ENCODE measurements around the gene NR5A2. TPM values are rescaled to one million over a fixed set of nuclear protein-coding genes. Genes with fewer than 3 reads are reported as not detected.

The NR5A2 gene
- total RNA-seq, 2 donors from 2014 or later = 45.5 to 65.9 TPM

DNA sequence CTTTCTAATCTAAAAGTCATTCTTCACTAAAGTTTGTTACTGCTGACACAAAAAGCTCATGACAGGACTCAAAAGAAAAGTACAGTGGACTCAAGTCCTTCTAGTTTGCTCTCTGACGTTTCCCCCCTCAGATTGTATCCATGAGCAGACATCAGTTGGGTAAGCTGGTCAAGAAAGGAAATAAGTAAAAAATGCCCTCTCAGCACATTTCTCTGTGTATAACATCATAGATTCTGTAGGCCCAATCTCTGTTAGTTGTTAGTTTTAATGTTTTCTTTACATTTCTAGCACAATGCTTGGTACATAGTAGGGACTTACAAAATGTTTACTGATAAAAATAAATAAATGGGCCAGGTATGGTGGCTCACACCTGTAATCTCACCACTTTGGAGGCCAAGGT lies 96.8 kb downstream of the NR5A2 start:
- no peaks in the 10 kb centered on the region for H3K27me3 ChIP-seq
- no peaks in the 10 kb centered on the region for H3K4me1 ChIP-seq
- intact Hi-C loops (cut with DNase I) = no loop called here
- no peak for DNase-seq
- no peak overlapping the region for H3K9ac ChIP-seq (ENCODE audit: low read depth in 2 of 2, low read length in 2 of 2)
- no peaks in the 10 kb centered on the region for H3K36me3 ChIP-seq
- H3K9me3 ChIP-seq = no peaks in the 10 kb centered on the region
- TF ChIP-seq, protein P1, sequence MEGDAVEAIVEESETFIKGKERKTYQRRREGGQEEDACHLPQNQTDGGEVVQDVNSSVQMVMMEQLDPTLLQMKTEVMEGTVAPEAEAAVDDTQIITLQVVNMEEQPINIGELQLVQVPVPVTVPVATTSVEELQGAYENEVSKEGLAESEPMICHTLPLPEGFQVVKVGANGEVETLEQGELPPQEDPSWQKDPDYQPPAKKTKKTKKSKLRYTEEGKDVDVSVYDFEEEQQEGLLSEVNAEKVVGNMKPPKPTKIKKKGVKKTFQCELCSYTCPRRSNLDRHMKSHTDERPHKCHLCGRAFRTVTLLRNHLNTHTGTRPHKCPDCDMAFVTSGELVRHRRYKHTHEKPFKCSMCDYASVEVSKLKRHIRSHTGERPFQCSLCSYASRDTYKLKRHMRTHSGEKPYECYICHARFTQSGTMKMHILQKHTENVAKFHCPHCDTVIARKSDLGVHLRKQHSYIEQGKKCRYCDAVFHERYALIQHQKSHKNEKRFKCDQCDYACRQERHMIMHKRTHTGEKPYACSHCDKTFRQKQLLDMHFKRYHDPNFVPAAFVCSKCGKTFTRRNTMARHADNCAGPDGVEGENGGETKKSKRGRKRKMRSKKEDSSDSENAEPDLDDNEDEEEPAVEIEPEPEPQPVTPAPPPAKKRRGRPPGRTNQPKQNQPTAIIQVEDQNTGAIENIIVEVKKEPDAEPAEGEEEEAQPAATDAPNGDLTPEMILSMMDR (IDR thresholded peaks at IDR 0.05) = no peak
- H3K27ac ChIP-seq = no peak overlapping the region
- no peak overlapping the region for H3K4me3 ChIP-seq

DNA sequence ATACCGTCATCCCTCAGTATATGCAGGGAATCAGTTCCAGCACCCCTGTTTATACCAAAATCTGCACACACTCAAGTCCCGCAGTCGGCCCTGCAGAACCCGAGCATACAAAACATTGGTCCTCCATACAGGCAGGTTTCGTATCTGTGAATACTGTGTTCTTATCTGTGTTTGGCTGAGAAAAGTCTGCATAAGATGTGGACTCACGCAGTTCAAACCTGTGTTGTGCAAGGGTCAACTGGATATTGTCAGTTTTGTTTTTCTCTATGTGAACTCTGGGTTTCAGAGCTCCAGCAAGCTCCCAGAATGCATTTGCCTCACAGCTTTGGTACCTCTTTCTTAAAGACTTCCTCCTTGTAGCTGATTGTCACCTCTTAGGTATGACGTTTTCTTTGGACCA lies 100.6 kb downstream of the NR5A2 start:
- no peak overlapping the region for H3K4me3 ChIP-seq
- H3K4me1 ChIP-seq = no peaks in the 10 kb centered on the region
- no peaks in the 10 kb centered on the region for H3K9me3 ChIP-seq
- DNase-seq = no peak
- no peaks in the 10 kb centered on the region for H3K27me3 ChIP-seq
- no peak overlapping the region for H3K27ac ChIP-seq
- no peak overlapping the region for H3K9ac ChIP-seq (ENCODE audit: low read depth in 2 of 2, low read length in 2 of 2)
- TF ChIP-seq, protein P1 (IDR thresholded peaks at IDR 0.05) = no peak
- intact Hi-C loops (cut with DNase I) = no loop called here
- H3K36me3 ChIP-seq = peaks cover 5% of the 10 kb centered on the region

DNA sequence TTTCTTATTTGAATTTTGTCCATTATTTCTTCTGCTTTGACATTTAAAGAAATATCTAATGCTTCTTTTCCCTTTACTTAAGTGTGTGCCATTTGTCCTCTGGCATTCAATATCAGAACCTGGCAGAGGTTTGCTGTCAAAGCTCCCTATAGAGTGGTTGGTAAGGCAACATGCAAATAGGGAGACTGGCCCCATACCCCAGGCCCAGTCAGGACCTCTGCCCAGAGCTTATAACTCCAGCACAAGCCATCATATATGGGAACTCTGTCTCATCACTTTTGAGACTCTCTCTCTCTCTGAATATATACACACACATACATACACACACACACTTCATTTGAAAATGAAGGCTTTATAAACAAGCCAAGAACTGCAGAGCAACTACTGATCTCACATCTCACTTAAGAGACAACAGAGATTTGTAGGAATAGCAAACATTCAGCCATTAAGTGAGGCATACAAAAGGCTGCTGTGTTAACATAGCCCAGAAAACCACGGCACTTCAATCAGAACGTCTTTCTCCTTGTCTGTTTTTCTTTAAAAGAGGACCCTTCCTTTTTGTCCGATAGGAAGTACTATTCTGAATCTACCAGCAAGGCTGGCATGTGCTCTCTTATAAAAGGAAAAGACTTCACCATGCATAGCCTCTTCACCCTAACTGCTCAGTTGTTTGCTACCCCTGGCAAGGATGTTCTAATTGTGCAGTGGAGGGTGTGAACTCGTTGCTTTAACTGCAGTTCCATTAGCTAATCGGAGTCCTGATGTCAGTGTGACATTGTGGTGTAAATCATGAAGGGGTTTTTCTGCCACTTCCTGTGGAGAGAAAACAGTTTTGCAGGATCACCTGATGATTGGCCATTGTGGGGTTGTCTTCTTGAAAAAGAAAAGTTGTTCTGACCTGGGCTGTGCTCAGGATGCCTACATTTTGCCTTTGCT lies 101.7 kb downstream of the NR5A2 start:
- Histone ChIP-seq H3K27ac (no peak overlapping the region), H3K36me3 (peaks cover 5% of the 10 kb centered on the region), H3K9me3 (no peaks in the 10 kb centered on the region), H3K9ac (ENCODE audit: low read depth in 2 of 2, low read length in 2 of 2) (no peak overlapping the region), H3K4me1 (no peaks in the 10 kb centered on the region), H3K27me3 (no peaks in the 10 kb centered on the region), H3K4me3 (no peak overlapping the region)
- intact Hi-C loops (cut with DNase I) = no loop called here
- DNase-seq = no peak
- TF ChIP-seq, protein P1 (IDR thresholded peaks at IDR 0.05) = no peak

DNA sequence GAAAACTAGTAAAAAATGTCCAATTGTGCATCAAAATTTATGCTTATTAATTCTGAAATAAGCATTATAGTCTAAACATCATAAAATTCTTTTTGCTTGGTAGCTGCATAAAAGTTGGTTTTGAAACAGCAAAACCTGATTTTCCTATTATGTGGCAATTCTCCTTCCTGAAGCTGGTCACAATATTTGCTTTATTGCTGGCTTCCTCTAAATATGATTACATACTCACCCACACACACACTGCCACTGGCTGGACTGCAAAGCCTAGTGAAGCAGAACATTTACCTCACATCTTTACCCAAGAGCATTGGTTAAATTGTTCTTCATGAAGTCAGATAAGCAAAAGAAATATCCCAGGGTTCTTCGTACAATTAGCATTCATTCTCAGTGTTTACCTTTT lies 103.0 kb downstream of the NR5A2 start:
- TF ChIP-seq, protein P1 (IDR thresholded peaks at IDR 0.05) = no peak
- intact Hi-C loops (cut with DNase I) = loop anchor here (10.0 kb wide), 1 partner anchor 176 kb away; no protein-coding TSS in a partner anchor

DNA sequence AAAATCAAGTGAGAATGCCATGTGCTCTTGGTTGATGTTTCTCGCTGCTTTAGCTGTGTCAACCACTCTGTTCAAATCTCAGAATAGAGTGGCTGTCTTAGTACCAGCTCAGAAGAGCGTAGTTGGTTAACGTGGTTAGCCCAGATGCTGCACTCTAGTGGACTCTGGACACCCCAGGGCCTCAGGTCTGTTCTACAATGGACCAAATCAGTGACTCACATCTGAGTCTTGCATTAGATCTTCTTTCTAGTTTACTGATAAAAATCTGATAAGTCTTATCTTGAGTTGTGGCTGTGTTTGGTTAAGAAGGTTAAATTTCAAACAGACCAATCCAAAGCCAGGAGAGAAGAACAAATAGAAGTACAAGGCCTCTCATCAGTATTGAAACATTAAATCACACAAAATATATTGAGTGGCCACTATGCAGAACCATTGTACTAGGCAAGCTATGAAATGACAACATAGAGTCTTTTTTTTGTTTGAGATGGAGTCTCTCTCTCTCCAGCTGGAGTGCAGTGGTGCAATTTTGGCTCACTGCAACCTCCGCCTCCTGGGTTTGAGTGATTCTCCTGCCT lies 104.1 kb downstream of the NR5A2 start:
- H3K27me3 ChIP-seq = no peaks in the 10 kb centered on the region
- intact Hi-C loops (cut with DNase I) = loop anchor here (10.0 kb wide), 1 partner anchor 177 kb away; no protein-coding TSS in a partner anchor
- no peak overlapping the region for H3K27ac ChIP-seq
- no peaks in the 10 kb centered on the region for H3K4me1 ChIP-seq
- TF ChIP-seq, protein P1 (IDR thresholded peaks at IDR 0.05) = no peak
- H3K4me3 ChIP-seq = no peak overlapping the region
- H3K9ac ChIP-seq (ENCODE audit: low read depth in 2 of 2, low read length in 2 of 2) = no peak overlapping the region
- H3K36me3 ChIP-seq = peaks cover 5% of the 10 kb centered on the region
- no peaks in the 10 kb centered on the region for H3K9me3 ChIP-seq
- DNase-seq = peak; percentile 34

More for the DNA sequence above, 103.0 kb downstream of the NR5A2 start:
- no peaks in the 10 kb centered on the region for H3K9me3 ChIP-seq
- no peak overlapping the region for H3K9ac ChIP-seq (ENCODE audit: low read depth in 2 of 2, low read length in 2 of 2)
- H3K36me3 ChIP-seq = peaks cover 5% of the 10 kb centered on the region
- no peaks in the 10 kb centered on the region for H3K27me3 ChIP-seq
- no peak overlapping the region for H3K27ac ChIP-seq
- H3K4me1 ChIP-seq = no peaks in the 10 kb centered on the region
- no peak for DNase-seq
- no peak overlapping the region for H3K4me3 ChIP-seq

Data from colonic mucosa (tissue), 4 donors.